ENCODE data around the gene PKIB.

PKIB gene

DNA sequence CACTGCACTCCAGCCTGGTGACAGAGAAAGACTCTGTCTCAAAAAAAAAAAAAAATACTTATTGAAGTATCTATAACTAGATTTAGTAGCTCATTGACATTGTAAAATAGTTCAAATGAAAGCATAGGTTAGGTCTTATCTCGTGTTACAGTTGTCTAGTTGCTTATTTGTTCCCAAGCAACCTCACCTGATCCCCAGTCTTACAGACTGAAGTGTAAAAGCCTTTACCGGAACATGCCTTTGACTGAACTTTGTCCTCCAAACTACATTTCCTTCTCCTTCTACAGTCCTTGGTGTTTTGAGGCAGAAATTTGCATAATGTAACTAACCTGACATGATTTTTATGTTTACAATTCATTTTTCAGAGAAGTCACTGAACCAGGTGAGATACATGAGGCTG lies 61.0 kb downstream of the PKIB start:
- DNase-seq = no peak

DNA sequence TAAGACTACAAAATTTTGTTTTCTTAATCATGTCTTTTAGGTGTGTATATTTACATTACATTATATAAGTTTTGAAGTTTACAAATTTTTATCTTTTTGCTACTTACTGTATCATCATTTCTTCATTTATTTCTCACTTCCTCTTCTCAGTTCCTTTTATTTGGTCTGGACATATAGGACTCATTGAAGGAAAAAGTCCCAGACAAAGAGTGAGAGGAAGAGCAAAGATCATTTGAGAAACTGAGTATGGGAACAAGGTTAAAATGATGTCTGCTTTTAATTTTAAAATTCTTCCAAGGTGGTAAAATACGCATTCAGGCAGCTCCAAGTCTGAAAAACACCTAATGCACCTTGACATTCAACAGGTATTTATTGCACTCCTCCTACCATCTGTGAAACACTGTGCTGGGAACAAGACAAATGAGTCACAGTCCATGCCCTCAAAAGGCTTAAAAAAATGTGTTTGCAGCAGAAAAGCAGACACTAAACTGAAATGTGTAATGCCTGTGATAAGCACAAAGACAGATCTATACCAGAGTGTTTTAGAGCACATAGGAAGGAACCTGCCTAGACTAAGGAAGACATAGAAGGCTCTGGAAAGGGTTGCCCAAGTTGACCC lies 63.2 kb downstream of the PKIB start:
- DNase-seq = no peak

DNA sequence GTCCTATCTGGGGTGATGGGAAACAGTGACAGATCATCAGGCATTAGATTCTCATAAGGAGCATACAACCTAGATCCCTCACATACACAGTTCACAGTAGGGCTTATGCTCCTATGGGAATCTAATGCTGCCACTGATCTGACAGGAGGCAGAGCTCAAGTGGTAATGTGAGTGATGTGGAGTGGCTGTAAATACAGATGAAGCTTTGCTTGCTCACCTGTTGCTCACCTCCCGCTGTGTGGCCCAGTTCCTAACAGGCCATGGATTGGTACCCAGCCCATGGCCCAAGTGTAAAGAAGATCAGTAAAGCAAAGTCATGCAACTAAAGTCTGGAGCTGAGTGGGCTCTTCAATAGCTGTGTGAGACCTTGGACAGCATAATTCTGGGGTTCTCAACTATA lies 65.9 kb downstream of the PKIB start:
- DNase-seq = no peak

DNA sequence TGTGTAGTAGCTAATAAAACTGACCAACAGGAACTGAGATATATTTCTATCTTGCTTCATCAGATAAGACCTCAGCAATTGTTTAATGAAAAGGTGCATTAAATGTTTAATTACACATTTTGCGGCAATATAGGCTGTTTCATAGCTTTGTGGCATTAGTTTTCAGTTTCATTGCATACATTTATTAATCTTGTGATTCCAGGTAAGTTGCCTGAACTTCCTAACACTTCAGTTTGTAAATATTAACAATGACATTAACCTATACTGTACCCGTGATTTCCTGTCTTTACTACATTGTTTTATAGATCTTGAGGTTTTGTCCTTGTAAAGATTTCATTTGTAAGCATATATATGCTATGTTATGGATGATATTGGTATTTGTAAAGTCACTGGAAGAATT lies 66.5 kb downstream of the PKIB start:
- no peak for DNase-seq

DNA sequence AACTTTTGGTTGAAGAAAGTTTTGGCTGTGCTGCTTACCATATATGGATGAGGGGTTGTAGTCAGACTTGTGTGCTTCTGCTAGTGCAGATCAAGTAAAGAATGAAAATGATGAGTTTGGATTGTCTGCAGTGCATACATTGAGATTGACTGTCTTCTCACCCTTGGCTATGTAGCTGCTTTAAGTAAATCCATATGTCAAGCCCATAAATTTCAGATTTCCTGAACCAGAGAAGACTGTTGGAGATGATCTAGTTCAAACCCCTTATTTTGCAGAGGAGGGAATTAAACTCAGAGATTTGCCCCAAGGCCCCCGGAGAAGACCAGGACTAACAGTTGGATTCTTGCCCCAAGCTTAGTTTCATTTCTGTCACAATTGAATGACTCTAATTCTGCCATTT lies 67.2 kb downstream of the PKIB start:
- no peak for DNase-seq

DNA sequence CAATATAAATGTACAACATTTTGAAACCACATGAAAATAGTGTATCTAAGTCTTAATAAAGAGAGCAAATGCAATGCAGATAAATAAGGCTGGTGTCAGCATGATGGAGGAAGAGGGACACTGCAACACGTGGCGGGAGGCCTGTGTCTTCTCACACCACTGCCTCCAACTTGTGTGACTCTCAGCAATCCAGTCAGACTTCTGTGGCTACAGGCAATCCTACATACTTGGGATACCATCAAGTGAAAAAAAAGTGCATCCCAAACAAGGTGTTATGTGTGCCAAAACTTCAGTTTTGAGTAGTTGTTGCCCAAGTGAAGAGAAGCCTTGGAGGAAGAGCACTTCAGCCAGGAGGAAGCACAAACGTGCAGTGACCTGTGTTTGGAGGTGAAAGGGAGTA lies 68.6 kb downstream of the PKIB start:
- DNase-seq = no peak

DNA sequence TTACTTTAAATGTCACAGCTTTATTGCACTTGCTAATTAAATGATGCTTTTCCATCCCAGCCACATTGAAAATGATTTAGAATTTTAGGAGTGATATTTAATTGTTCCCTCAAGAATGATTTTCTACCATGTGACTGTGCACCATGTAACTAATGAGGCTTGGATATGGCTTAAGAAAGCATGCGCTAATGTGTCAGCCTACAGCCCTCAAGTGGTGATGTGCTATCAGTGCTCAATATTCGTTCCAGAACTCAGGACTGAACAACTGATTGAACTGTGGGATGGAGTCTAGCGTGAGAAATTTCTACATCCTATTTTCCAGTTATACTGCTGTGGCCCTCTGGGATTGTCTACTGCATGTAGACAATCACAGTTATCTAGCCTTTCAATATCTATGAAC lies 71.5 kb downstream of the PKIB start:
- DNase-seq = no peak

DNA sequence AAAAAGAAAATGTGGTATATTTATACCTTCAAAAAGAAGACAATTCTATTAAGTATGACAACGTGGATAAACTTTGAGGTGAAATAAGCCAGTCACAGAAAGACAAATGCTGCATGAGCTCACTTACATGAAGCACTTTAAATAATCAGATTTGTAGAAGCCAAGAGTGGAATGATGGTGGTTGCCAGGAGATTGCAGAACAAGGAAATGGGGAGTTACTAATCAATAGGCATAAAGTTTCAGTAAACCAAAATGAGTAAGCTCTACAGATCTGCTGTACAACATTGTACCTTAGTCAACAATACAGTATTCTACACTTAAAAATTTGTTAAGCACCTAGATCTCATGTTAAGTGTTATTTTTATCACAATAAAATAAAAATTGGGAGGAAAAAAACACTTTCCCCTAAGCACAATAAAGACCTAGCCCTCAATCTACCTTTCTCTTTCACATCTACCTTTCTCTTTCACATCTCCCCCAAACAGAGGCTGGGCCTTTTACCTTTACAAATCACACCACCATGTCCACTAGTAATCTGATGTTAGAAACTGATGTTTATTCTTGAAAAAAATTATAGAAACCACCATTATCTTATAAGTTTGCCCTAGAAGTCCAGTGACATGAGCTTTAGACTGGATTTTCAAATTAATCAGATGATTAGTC lies 73.9 kb downstream of the PKIB start:
- DNase-seq = no peak

DNA sequence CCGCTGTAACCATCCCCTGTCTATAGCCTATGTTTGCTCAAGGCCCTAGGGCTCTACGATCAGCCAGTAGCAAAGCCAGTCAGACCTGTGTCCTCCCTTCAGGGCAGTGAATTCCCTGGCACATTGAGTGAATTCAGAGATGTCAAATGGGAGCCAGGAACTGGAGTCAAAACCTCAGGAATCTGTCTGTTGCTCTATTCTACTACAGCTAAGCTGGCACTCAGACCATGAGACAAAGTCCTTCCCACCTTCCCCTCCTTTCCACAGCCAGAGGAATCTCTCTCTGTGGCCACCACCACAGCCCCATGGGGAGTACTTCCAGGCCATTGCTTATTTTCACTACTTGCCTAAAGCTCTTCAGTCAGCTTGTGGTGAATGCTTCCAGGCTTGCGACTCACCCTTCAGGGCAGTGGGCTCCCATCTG lies 82.0 kb downstream of the PKIB start:
- no peak for DNase-seq

DNA sequence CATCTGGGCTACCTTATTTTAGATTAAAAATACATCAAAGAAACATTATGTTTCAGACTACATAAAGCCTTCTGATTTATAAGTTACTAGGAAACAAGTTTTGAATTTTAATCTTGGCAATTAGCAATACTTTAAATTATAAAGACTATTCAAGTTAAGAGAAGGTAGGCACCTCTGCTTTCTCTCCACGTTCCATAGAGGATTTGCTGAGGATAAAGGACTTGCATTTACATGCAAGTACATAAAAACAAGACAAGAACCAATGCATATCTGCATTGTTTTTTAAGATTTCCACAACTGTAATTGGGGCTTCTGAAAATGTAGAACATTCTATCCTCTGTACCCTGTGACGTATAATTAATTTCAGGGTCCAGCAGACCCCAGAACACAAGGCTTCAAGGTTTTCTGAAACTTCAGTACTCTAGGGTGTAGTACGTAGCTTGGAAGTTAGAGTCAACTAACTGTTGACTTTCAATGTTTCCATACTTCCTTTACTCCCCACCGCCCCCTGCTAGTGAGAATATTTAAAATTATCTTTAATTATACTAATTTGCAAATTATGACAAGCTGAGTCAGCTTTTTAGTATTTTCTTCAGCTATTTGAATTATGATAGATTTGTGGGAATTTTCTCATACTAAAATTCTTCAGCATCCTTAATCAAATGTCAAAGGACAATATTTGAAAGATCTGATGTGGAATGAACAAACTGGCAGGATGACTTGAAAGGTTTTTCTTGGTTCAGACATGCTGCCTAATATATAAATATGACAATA lies 82.8 kb downstream of the PKIB start:
- DNase-seq = no peak

DNA sequence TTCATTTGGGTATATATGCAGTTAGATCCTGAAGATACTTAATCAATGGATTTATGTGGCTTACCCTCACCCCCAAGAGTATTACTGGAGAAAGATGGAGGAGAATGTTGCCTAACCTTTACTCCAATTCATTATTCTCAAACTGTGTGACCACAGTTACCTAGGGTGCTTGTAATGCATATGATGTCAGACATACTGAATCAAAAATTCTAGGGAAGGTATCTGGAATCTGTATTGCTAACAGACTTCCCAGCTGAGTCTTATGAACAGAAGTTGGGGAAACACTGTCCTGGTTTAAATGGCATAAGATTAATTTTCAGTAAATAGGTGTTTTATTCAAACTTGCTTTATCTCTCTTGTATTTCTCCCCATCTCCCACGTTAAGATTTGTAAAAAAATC lies 83.9 kb downstream of the PKIB start:
- no peak for DNase-seq

DNA sequence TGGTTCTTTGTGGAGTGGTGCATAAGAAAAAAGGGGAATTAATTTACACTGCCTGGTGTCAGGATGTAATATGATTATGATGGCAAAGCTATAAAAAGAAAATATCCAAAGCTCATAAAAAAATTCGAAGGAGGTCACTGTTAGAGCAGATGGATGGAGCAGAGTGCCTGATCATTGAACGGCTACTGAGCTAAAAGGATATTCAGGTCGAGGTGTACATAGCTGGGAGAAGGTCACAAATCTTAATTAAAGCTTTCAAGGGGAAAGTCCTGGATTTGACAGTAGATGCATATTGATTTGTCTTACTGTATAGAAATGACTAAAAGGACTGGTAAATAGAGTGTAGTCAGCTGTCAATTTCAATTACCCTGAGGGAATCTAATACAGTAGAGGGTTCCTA lies 84.4 kb downstream of the PKIB start:
- no peak for DNase-seq

DNA sequence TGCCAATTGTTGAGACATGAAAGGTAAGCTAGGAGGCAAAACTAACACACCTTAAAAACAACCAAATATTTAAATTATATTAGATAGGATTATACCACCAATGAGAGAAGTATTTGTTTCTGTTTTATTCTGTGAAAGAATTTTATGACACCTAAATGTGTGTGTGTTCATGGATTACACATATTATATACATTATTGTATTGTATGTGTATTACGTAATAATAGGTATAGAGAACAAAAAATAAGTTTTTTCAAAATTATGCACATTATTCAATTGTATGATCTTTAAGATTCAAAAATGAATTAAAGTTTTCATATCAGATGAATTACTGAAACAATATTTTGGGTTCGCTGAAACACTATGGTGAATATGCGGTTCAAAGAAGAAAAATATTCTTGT lies 85.0 kb downstream of the PKIB start:
- no peak for DNase-seq

DNA sequence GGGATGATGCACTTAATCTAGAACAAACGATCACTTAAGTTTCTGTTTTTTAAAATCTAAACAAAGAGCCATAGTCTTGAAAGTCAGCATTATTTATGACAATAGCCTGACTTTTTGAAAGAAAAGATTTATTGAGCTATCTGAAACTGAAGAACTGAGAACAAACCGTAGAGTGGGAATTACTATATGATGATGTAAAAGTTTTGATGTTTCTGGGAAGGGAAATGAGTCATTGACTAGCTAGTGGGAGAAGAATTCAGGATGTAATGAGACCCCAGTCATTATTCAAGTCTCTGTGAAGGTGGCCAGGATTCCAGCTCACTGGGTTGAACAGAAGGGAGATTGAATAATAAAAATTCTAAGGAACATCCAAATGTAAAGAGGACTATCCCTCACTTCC lies 85.9 kb downstream of the PKIB start:
- DNase-seq = no peak

DNA sequence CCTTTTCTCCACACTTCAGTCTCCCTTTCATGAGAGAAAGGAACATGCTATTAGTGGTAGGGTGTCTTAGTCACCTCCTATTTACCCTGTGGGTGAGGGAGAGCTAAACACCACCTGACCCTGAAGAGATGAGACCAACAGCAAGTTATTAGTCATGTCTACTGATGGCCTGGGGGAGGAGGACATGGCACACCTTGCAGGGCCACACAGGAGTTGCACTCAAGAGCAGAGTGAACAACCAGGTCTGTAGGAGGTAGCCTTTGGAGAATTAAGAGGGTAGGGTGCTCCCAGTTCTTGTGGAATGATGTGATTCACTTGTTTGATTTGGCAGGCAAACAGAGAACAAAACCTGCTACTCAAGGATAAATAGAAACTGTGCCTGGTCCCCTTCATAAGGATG lies 86.6 kb downstream of the PKIB start:
- no peak for DNase-seq

DNA sequence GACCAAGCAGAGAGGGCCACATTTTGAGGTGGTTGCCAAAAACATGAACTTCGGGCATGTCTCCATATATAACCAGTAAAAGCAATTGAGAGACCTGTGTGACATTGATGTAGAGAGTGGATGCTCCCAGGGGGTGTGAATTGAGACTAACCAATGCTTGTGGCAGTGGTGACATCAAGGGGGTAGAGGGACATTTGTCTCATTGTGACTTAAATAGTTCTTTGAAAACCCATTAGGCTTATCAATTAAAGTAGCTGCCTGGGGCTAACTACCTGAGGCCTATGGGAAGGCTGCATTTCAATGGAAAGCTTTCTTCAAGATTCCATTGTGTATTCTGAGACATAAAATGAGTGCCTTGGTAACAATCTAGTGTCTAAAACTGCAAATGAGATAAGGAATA lies 87.3 kb downstream of the PKIB start:
- DNase-seq = no peak

DNA sequence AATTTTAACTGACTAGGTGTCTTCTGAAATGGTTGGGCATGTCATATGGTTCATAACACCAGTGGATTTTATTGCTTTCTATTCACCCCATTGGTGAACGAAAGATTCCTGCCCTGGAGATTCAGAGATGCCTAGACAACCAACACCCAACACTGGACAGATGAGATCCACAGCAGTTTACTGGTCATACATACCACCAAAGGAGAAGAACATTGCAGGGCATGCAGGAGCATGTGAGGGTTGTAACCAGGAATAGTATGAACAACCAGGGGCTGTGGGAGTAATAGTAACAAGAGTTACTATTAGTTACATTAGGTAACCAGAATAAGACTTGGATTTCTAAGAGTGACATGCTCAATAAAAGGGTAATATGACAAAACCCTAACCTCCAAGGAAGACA lies 91.5 kb downstream of the PKIB start:
- no peak for DNase-seq

DNA sequence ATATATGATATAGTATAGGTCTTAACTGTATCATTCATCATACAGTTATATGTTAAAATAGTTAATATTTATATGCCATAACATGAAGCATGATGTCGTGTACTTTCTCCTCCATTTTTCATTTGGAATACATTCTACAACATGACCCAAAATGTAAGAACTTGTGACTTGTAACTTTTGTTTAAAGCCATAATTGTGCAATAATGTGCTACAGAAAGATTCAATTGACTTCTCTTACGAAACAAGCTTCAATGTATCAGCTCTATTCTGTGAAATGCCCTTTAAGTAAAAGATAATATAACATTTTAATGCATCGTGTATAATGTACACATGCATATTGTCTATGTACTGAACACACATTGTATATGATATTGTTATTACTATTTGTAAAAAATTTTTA lies 92.6 kb downstream of the PKIB start:
- no peak for DNase-seq

DNA sequence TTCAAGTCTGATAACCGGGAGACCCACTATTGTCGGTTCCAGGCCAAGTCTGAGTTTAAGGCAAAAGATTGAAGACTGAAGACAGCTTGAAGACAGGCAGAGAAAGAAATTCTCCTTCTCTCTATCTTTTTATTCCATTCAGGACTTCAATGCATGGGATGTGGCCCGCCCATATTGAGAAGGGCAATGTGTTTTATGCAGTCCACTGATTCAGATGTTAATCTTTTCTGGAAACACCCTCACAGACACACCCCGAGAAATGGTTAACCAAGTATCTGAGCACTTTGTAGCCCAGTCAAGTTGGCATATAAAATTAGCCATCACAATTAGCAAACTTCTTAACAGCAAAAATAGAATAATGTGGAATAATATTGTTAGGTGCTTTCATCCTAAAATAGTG lies 93.9 kb downstream of the PKIB start:
- no peak for DNase-seq

DNA sequence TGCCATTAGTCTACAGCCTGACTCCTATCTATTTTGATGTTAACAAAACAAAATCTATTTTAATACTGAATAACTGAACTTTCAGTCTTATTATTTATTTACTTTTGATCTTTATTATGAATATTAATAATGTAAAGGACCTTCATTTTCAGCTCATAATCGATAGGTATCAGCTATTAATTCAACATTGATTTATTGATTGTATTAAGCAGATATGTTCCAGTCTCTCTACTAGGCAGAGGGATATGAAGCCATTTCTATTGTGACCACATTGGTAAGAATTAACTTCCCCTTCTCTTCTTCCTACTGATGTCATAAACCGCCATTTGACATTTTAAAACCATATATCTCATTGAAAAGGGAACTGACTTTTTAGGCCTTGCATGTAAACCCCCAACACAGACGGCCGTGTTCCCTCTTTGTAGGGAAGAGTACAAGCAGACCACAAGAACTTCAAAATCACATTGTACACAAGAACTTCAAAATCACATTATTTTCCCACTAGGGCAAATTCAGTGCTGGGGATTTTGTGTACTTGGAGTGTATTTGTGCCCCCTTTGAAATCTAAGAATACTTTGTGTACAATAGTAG lies 99.8 kb downstream of the PKIB start:
- DNase-seq = no peak

DNA sequence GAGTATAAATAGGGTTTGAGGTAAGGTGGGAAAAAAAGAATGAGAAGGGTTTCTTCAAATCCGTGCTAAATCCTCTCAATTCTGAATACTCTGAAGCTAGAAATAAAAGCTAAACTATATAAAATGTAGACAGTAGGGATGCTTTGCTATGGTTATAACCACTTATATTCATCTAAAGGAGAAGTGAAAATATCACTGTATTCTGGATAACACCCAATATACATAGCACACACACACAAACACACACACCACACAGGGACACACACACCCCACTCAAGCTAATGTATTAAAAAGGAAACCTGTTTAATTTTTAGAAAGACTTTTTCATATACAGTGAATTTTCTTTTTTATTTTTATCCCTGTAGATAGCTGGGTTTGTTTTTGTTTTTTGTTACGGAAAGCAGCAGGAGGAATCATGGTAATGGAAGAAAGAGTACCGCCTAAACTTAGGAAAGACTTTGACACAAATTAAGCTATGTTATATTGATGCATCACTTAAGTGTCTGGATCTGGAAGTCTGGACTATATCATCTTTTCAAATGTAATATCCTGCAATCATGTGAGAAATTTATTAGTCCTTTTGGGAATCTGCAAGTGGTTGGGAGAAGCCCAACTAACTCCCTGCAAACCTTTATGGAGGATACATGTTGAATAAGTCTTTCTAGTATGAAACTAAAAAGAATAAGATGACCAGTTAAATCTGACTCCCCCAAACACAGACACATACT lies 100.9 kb downstream of the PKIB start:
- no peak for DNase-seq

DNA sequence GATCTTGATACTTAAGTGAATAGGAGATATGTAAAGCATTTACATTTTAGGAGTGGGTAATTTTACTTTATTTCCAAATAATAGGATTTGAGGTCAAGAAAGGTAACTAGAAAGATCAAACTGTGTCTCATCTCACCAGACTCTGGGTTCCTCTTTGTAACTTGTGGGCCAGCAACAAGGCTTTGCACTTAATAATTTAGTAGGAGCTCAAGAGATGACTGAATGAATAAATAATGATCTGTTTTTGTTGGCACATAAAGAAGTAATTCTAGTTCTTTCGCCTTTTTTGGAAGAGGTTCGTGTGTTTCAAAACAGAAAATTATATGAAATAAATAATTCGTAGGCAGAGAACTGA lies 101.9 kb downstream of the PKIB start:
- DNase-seq = no peak

DNA sequence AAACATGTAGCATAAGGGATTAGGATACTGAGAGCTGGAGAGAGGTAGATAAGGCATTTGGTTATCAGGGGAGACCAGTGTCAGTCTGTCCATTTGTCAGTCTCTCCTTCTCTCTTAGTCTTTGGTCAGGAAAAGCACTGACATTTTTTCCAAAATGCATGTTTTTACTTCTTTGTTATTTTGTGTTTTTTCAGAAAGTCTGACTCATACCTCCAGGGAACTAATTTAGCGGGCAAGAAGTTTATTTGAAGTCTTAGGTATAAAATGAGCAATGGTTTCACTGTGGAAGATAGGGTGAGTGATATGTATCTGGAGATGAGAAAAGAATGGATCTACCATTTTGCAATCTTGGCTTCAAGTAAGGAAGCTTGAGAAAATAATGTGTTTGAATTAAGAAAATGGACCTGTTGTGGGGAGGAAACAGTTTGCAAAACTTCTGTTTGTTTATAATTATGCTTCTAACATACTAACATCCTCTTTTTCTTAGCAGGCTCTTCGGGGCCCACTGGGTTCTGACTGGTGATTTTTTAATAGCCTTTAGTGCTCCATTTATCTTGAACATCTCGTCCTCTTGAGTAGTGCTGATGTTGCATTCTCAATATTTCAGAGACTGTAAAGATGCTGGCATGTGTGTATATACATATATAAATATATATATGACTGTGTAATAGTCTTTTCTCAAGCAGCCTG lies 102.4 kb downstream of the PKIB start:
- DNase-seq = no peak

All from right hindlimb (tissue), 1 donor.